ENCODE results near the gene C1orf53. TPM values are rescaled to one million over a fixed set of nuclear protein-coding genes. Genes with fewer than 3 reads are reported as not detected.

C1orf53 gene
- total and polyA plus RNA-seq, 2 of the 8 experiments (the other 6 are each of a cell fraction or from before 2014, with no cell fraction given): 0.56 to 1.3 TPM

- Histone ChIP-seq H2BK15ac (ENCODE audit: low read length) (no peak overlapping the region), H3K27ac (ENCODE audit: low read depth, low read length) (no peak overlapping the region), H3K4me3 (ENCODE audit: extremely low read depth in 1 of 4, insufficient read depth in 2 of 4, low read depth in 3 of 4, low read length in 4 of 4) (no peak overlapping the region), H2BK120ac (replicated peaks; ENCODE audit: low read depth, low read length) (no peak overlapping the region), H3K56ac (replicated peaks; ENCODE audit: insufficient read length, low read depth, low read length) (no peak overlapping the region), H3K4me1 (replicated peaks in 1 of 4; ENCODE audit: control insufficient read depth in 3 of 4, insufficient read depth in 4 of 4, low read length in 3 of 4) (no peaks in the 10 kb centered on the region), H4K20me1 (replicated peaks in 1 of 2; ENCODE audit: control insufficient read depth in 1 of 2, insufficient read depth in 2 of 2, low read length in 2 of 2) (no peaks in the 10 kb centered on the region), H3K9me3 (ENCODE audit: insufficient read depth in 2 of 2, low read depth in 1 of 2, low read length in 1 of 2) (no peaks in the 10 kb centered on the region), H2BK12ac (ENCODE audit: low read depth, low read length) (no peak overlapping the region), H3K79me2 (ENCODE audit: control insufficient read depth in 1 of 2, insufficient read depth in 2 of 2, low read length in 2 of 2) (no peaks in the 10 kb centered on the region), H2AK5ac (ENCODE audit: low read depth, low read length) (no peak overlapping the region), H3K23ac (ENCODE audit: insufficient read length) (no peak overlapping the region), H3K79me1 (ENCODE audit: low read depth, low read length) (no peaks in the 10 kb centered on the region), H4K5ac (ENCODE audit: insufficient read length, low read depth, low read length) (no peak overlapping the region), H2AFZ (ENCODE audit: low read length) (no peak overlapping the region), H3K9ac (replicated peaks in 1 of 4; ENCODE audit: extremely low read depth in 1 of 4, low read depth in 3 of 4, low read length in 3 of 4) (no peak overlapping the region), H3K4me2 (ENCODE audit: insufficient read depth in 1 of 2, low read depth in 2 of 2, low read length in 2 of 2) (no peak overlapping the region), H3K23me2 (ENCODE audit: low read depth, low read length) (no peaks in the 10 kb centered on the region), H3K14ac (ENCODE audit: insufficient read length) (no peak overlapping the region), H3K36me3 (ENCODE audit: control insufficient read depth in 2 of 4, insufficient read depth in 4 of 4, low read length in 3 of 4) (no peaks in the 10 kb centered on the region), H4K91ac (replicated peaks; ENCODE audit: insufficient read length, low read length) (no peak overlapping the region), H4K8ac (ENCODE audit: extremely low read depth, insufficient read depth, low read length) (no peak overlapping the region), H3K18ac (ENCODE audit: extremely low read depth, low read length) (no peak overlapping the region), H2BK20ac (ENCODE audit: low read length) (no peak overlapping the region), H3K4ac (replicated peaks; ENCODE audit: insufficient read length, low read depth, low read length) (no peak overlapping the region), H3K27me3 (replicated peaks in 1 of 4; ENCODE audit: control insufficient read depth in 3 of 4, extremely low read depth in 1 of 4, insufficient read depth in 3 of 4, low read length in 3 of 4) (no peaks in the 10 kb centered on the region), H2BK5ac (ENCODE audit: low read depth, low read length) (no peak overlapping the region)
- 83% methylated on average over 4 of the region's 4 CpGs; no CpG with 5 or more reads in 1 of the 2 experiments for WGBS, 2 experiments (ENCODE audit: extremely low coverage in 1 of 2, insufficient coverage in 1 of 2, insufficient read length in 1 of 2, insufficient replicate concordance in 2 of 2, low coverage in 1 of 2, low lambda C conversion rate in 2 of 2, missing lambda C conversion rate in 1 of 2)
- FAIRE-seq (no peak), DNase-seq (ENCODE audit: low read depth in 1 of 2, low spot score in 2 of 2) (no peak)
- POLR2A ChIA-PET (ENCODE audit: partially characterized antibody): no interaction called here
- CTCF ChIA-PET (ENCODE audit: partially characterized antibody): no interaction called here
- no peak for TF ChIP-seq POLR2AphosphoS5 (IDR thresholded peaks at IDR 0.05; ENCODE audit: low read depth, low read length)
- no peak for TF ChIP-seq TBP (IDR thresholded peaks at IDR 0.05; ENCODE audit: low read depth, low read length)
- no peak for TF ChIP-seq POLR2A (IDR thresholded peaks at IDR 0.05; ENCODE audit: control extremely low read depth in 1 of 2, low read depth in 2 of 2, low read length in 2 of 2)
- TF ChIP-seq EP300 (IDR thresholded peaks at IDR 0.05; ENCODE audit: borderline replicate concordance in 1 of 2, low read depth in 2 of 2, low read length in 2 of 2): no peak
- TF ChIP-seq CREB1 (IDR thresholded peaks at IDR 0.05): no peak
- TF ChIP-seq MAFK (IDR thresholded peaks at IDR 0.05; ENCODE audit: low read depth, low read length): no peak
- no peak for TF ChIP-seq EGR1 (IDR thresholded peaks at IDR 0.05; ENCODE audit: borderline replicate concordance, low read depth, low read length)
- no peak for TF ChIP-seq EZH2 (IDR thresholded peaks at IDR 0.05; ENCODE audit: low read depth, low read length, severe bottlenecking)
- no peak for TF ChIP-seq CEBPB (IDR thresholded peaks at IDR 0.05; ENCODE audit: low read depth, low read length)
- TF ChIP-seq NRF1 (IDR thresholded peaks at IDR 0.05; ENCODE audit: low read depth, low read length): no peak
- TF ChIP-seq SP2 (IDR thresholded peaks at IDR 0.05; ENCODE audit: low read length): no peak
- no peak for TF ChIP-seq KDM5A (IDR thresholded peaks at IDR 0.05; ENCODE audit: low read length)
- TF ChIP-seq SUZ12 (IDR thresholded peaks at IDR 0.05; ENCODE audit: low read length): no peak
- no peak for TF ChIP-seq BRCA1 (IDR thresholded peaks at IDR 0.05; ENCODE audit: low read depth, low read length)
- no peak for TF ChIP-seq CBX8 (IDR thresholded peaks at IDR 0.05; ENCODE audit: borderline replicate concordance, low read depth, low read length)
- no peak for TF ChIP-seq SP1 (IDR thresholded peaks at IDR 0.05; ENCODE audit: low read depth, low read length)
Observed at GRCh38 chr1:197954718-197955418, 52.4 kb downstream of the C1orf53 start.
